ENCODE measurements around the gene AHNAK2.
"Not testable (repeated sequence)": the region's sequence is repeated elsewhere in the genome, so short reads cannot be mapped to it uniquely, and the experiment has no call there.

The AHNAK2 gene

DNA sequence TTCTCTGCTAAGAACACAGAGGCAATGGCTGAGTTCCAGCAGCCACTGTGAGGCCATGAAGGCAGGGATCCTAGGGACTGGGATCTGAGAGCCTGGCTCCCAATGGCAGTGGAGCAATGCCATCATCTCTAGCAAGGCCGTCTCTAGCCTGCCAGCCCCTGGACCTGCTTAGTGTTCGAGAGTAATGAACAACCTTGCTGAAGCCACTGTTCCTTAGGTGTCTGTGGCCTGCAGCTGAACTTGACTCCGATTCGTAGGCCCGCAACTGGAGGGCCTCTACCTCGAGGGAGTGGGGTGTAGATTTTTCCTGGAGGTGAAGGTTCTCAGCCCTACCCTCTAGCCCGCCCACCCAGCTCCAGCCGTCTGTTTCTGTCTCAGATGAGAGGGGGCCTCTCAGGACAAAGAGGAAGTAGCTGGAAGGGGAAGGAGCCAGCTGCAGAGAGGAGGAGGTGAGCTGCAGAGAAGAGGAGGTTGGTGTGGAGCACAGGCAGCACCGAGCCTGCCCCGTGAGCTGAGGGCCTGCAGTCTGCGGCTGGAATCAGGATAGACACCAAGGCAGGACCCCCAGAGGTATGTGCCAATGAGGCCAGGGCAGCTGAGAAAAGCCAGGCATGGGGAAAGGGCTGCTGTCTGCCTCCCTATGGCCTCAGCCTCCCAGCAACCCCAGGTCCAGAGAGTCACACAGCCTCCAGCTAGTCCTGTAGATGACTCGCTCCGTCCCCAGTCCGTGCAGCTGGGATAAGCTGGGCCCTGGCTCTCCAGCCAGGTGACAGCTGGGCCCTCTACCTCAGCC is 53.6 kb downstream of the AHNAK2 start, which contains the start of gene PLD4:
Gene PLD4 (plus strand): TSS at position 459 of the 793 bp plus-strand sequence. CDS start 2,262 bp downstream, outside the sequence.
- DNase-seq, result no peak

DNA sequence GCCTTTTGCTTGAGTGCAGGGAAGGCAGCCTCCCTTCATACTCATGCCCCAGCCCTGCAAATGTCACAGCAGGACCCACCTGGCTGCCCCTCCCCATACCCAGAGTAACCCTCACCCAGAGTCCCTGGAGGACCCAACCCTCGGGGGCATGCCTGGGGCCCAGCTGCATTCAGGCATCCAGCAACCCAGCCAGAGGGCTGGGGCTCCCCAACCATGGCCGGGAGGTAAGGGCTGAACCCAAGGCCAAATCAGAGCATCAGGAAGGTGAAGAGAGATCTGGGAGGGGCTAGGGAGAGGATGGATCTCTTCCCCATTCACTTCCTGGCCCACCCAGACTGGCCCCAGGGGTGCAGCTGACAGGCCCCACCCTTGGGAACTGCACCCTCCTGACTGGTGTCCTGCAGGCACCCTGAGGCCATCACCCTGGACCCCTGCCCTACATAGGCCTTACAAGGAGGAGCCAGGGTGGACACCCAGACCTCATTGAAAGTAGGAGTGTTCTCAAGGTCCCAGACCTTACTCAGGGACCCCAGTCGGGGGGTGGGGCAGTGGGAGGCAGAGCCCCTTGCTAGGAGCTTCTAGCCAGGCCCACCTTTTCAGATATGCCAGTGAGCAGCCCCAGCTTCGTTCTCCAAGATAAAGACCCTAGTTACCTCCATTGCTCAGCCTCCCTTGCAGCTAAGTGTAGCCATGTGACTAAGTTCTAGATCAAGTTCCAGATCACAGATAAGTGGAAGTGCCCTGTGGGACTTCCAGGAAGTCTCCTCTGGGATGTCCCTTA is 54.3 kb downstream of the AHNAK2 start:
- no peak for DNase-seq

DNA sequence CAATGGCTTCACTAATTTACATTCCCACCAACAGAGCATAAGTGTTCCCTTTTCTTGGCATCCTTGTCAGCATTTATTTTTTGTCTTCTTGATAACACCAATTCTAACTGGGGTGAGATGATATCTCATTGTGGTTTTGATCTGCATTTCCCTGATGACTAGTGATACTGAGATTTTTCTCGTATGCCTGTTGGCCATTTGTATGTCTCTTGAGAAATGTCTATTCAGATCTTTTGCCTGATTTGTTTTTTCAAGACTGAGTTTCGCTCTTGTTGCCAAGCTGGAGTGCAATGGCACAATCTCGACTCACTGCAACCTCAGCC is 58.2 kb downstream of the AHNAK2 start:
- no peak for DNase-seq

DNA sequence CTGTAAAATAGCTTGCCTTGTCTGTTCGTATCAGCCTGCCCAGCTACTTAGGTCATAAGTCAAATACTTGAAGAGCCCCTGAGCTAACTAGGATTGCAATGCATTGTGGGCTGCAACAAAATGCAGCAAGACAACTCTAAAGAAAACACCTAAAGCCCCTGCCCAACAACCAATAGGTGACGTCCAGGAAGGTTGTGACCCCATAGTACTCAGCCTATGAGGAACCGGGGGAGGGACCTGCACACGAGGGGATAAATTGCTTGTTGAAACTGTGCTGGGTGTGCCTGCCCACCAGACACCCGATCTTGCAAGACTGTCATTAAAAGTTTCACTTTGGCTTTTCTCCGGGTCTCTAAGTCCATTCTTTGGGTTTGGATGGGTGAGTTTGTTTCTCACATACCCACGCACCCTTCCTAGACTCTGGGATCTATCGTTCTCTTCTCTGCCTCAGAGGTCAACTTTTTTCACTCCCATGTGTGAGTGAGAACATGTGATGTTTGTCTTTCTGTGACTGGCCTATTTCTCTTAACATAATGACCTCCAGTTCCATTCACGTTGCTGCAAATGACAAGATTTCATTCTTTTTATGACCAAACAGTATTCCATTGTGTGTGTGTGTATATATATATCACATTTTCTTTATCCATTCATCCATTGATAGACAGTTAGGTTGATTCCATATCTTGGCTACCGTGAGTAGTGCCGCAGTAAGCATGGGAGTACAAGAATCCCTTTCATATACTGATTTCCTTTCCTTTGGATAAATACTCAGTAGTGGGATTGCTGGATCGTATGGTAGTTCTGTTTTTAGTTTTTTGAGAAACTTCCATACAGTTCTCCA is 58.8 kb downstream of the AHNAK2 start:
- DNase-seq, result not testable (repeated sequence)

GRCh38 chr14:104917993-104918392 is 60.2 kb downstream of the AHNAK2 start:
- no peak for DNase-seq

DNA sequence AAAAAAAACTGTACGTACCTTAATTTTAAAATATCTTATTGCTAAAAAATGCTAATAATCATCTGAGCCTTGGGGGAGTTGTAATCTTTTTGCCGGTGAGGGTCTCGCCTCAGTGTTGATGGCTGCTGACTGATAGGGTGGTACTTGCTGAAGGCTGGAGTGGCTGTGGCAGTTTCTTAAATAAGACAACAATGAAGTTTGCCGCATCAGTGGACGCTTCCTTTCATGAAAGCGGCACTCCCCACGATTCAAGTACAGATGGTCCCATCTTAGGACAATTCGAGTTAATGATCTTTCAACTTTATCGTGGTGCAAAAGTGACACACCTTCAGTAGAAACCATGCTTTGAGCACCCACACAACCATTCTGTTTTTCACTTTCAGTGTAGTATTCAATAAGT is 61.1 kb downstream of the AHNAK2 start:
- no peak for DNase-seq

DNA sequence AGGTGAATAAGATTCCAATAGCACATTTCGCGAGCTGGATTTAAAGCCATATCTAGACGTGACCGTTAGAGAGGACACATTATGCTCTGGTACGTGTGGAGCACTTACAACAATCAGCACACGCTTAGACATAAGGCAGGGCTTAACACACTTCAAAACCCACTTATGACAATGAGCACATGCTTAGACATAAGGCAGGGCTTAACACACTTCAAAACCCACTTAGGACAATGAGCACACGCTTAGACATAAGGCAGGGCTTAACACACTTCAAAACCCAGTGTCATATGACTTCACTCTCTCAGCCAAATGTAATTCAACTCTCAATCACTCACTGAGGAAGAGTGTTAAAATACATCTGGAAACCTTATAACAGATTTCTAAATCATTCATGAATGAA is 64.7 kb downstream of the AHNAK2 start:
- no peak for DNase-seq

- no peak for DNase-seq
These were observed 66.1 kb downstream of the AHNAK2 start for GRCh38 chr14:104912053-104912452.

DNA sequence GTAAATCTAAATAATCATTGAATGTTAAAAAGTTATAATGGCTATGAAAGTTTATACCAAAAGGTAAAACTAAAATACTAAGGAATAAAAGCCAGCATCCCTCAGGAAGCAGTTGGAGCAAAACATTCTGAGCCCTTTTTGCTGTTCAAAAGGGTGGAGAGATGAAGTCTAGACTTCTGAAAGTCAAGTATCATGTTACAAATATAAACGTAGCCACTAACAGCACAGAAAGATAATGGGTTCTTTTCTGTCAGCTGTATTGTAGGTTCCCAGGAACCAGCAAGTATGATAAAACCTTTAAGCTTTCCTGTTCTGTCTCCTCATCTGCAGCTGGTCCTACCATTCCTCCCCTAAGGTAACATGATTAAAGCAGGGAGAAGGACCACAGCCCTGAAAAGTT is 69.9 kb downstream of the AHNAK2 start:
- no peak for DNase-seq

DNA sequence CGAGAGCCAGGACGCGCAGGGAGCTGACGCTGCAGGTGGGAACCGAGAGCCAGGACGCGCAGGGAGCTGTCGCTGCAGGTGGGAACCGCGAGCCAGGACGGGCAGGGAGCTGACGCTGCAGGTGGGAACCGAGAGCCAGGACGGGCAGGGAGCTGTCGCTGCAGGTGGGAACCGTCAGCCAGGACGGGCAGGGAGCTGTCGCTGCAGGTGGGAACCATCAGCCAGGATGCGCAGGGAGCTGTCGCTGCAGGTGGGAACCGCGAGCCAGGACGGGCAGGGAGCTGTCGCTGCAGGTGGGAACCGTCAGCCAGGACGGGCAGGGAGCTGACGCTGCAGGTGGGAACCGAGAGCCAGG is 72.6 kb downstream of the AHNAK2 start:
- DNase-seq, result not testable (repeated sequence)

DNA sequence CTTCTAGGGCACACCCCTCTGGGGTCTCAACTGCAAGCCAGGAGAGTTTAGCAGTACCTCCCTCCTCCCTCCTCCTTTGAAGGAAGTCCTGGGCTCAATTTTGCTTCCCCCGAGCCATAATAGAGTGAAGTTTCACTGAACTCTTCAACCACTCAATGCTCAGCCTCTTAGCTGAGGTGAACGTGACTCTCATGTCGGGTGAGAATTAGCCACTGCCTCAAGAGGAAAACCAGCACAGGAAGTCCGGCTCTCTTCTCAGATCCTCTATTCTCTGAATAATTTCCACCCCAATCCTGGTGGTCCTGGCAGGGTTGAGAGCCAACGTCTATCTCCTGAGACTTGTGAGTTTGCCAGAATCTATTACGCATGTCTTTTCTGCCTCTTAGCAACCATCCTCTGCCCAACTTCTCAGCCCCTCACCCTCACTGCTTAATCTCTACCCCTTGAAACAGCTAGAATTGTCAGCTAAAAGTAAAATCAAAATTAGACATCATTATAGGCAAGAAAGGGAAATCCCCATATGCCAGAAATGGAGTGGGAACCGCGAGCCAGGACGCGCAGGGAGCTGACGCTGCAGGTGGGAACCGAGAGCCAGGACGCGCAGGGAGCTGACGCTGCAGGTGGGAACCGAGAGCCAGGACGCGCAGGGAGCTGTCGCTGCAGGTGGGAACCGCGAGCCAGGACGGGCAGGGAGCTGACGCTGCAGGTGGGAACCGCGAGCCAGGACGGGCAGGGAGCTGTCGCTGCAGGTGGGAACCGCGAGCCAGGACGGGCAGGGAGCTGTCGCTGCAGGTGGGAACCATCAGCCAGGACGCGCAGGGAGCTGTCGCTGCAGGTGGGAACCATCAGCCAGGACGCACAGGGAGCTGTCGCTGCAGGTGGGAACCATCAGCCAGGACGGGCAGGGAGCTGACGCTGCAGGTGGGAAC is 73.3 kb downstream of the AHNAK2 start:
- not testable (repeated sequence) for DNase-seq

- DNase-seq, result no peak
These were observed 74.2 kb downstream of the AHNAK2 start for GRCh38 chr14:104903990-104904389.

GRCh38 chr14:104900639-104901512 is 77.3 kb downstream of the AHNAK2 start:
- DNase-seq, result no peak

DNA sequence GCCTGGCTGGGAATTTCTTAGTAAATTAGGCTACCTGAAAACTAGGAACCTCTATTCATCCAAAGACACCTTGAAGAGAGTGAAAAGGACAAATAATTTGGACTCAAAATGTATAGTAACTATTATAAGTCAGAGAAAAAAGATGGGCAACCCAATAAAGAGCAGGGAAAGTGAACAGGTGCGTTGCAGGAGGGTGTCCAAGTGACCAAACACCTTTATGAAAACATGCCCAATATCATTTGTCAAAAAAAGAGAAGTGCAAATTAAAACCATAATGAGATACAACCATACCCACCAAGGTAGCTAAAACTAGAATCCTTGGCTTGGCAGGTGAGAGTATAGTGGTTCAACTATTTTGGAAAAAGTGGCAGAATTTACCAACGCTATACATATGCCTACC is 78.4 kb downstream of the AHNAK2 start:
- DNase-seq, result no peak

DNA sequence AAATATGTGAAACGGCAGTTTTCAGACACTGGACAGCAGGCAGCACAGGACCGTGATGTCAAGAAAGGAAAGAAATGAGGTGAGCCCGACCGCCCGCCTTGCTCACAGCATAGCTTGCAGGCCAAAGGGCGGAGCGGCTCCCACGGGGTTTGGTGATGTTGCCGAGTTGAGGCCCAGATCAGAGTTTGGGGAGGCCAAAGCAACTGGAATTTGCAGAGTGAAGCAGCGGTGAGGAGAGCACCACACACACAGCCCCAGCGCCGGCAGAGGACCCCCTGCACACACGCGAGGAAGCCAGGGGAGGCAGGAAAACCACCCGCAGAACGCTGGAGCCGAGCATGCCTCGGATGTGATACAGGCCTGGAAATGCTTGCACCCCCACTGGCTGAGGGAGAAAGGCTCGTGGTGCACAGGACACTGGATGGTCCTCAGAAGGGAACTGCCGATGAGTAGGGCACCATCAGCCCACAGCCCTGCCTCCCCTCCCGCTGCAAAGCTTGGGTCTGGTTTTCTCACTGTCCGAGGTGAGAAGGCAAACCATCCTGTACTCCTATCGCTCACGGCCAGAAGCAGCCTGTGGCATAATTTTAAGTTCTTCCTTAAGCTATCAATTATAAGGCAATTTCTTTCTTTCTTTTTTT is 79.2 kb downstream of the AHNAK2 start:
- DNase-seq, result no peak

GRCh38 chr14:104898195-104898558 is 80.0 kb downstream of the AHNAK2 start:
- no peak for DNase-seq

DNA sequence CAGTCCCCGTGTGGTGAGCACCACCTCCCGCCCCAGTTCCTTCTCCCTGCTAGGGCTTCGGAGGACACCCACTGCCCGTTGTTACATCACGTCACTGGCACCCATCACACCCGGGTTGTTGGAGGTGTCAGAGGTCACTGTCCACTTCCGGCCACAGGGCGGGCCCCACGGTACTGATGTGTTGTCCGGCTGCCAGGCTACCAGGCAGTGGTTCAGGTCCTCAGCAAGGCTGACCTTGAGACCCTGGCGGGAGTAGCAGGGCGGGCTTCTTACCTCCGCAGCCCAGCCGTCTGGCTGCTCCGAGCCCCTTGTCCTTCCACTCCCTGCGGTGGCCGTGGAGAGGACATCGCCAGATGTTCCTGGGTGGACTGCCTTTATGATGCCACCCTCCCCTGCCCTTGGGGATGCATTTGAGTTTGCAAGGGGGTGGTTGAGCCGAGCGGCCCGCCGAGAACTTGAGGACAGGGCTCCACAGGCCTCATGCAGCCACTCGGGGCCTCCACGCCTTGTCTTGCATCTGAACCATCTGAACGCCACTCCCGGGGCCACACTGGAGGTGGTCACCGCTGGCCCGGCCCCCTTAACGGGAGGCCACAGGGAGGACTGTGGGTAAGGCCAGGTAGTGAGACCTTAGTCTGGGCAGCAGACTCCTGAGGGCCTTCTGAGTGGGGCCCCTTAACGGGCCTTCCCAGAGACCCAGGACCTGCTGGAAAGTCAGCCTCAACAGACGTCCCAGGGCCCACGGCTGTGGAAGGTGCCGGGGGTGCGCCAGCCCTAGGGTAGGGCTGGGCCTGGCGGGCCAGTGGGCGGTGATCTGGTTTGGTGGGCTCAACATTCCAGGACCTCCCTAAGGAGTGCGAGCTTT is 80.6 kb downstream of the AHNAK2 start:
- DNase-seq, result no peak

DNA sequence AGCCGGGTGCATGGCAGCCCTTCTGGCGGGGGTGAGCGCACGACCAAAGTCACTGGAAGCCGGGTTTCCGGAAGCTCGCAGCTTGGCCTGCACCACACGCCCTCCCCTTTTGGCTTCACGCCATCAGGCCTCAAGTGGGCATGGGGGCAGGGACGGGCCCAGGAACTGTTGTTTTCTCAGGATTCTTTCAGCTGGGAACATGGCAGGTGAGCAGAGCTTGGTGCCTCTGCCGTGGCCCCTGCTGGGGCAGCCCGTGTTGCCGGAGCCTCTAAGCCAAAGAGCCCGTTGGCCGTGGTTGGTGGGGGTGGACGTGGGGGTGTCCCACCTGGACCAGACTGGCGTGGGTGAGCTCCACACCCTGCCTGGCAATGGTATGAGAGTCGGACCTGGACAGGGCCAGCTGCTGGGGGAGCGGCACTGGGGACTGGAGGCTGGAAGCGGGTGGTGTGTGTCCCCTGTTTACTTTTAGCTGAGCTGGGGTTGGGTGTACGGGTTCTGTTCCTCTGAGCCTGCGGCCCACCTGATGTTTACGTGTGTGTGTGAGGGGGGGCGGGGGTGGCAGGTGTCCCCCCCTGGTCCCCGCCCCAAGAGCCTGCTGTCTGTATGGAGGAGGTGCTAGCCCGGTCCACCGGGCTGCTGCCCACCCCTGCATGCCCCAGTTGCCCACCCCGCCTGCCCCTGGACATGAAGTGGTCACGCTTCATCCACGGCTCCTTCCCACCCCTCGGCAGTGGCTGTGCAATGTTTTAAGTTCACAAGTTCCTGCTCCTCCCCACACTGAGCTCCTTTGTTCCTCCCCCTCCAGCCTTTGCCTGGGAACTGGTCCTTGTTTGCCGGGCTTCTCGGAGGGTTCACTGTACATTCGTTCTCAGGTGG is 82.2 kb downstream of the AHNAK2 start:
- DNase-seq, result no peak
